Neutrophil (primary cell): ENCODE data around the gene DSCAM.

Experiments used
- H3K27ac ChIP-seq: fragments of 200-600 bp; sonication (generic); 2 replicates; pipeline ENCODE4 v1.5.1; 2016; ENCODE audit warnings: mild to moderate bottlenecking, moderate library complexity
- H3K27me3 ChIP-seq: fragments of 200-600 bp; sonication (generic); 2 replicates; pipeline ENCODE4 v1.6.0; 2016; ENCODE audit warnings: mild to moderate bottlenecking
- H3K36me3 ChIP-seq: fragments of 200-600 bp; sonication (generic); 2 replicates; pipeline ENCODE4 v1.5.1; 2017
- H3K4me1 ChIP-seq, 2 experiments: fragments of 200-600 bp in 1 of 2; sonication (generic) in 1 of 2; 1 replicate in 1 of 2; 2 replicates in 1 of 2; pipeline versions ENCODE4 v1.5.1 to v1.6.1; 2013 to 2016; ENCODE audit warnings: low read depth in 1 of 2, low read length in 1 of 2, mild to moderate bottlenecking in 1 of 2, moderate library complexity in 1 of 2; ENCODE audit not compliant: control insufficient read depth in 1 of 2, insufficient read depth in 1 of 2
- H3K4me3 ChIP-seq, 2 experiments: fragments of 200-600 bp in 1 of 2; sonication (generic) in 1 of 2; 1 replicate in 1 of 2; 2 replicates in 1 of 2; pipeline ENCODE4 v1.5.1; 2013 to 2016; ENCODE audit warnings: low read depth in 1 of 2, low read length in 1 of 2, mild to moderate bottlenecking in 1 of 2, moderate library complexity in 1 of 2
- H3K9me3 ChIP-seq: fragments of 200-600 bp; sonication (generic); 2 replicates; pipeline ENCODE4 v1.5.1; 2016
- CTCF ChIP-seq: fragments of 200-600 bp; sonication (generic); IDR thresholded peaks from 2 replicates; pipeline ENCODE4 v1.5.1; 2016; ENCODE audit warnings: antibody characterized with exemption

Gene DSCAM

GRCh38 chr21:40732253-40733023 lies 114.5 kb downstream of the DSCAM start:
- Histone ChIP-seq H3K27ac (no peak overlapping the region), H3K27me3 (no peaks in the 10 kb centered on the region), H3K4me3 (no peak overlapping the region), H3K9me3 (no peaks in the 10 kb centered on the region), H3K4me1 (no peaks in the 10 kb centered on the region), H3K36me3 (no peaks in the 10 kb centered on the region)
- TF ChIP-seq CTCF: no peak

- no peak for TF ChIP-seq CTCF
- H3K27ac ChIP-seq: no peak overlapping the region
- no peaks in the 10 kb centered on the region for H3K36me3 ChIP-seq
- H3K9me3 ChIP-seq: no peaks in the 10 kb centered on the region
- no peaks in the 10 kb centered on the region for H3K4me1 ChIP-seq
- H3K4me3 ChIP-seq: no peak overlapping the region
- H3K27me3 ChIP-seq: no peaks in the 10 kb centered on the region
These were observed 115.8 kb downstream of the DSCAM start for GRCh38 chr21:40731206-40731605.

GRCh38 chr21:40730426-40730800 lies 116.5 kb downstream of the DSCAM start:
- Histone ChIP-seq H3K4me1 (no peaks in the 10 kb centered on the region), H3K27ac (no peak overlapping the region), H3K36me3 (no peaks in the 10 kb centered on the region), H3K9me3 (no peaks in the 10 kb centered on the region), H3K4me3 (no peak overlapping the region), H3K27me3 (no peaks in the 10 kb centered on the region)
- no peak for TF ChIP-seq CTCF

GRCh38 chr21:40729761-40730425 lies 117.1 kb downstream of the DSCAM start:
- Histone ChIP-seq H3K4me1 (no peaks in the 10 kb centered on the region), H3K27ac (no peak overlapping the region), H3K27me3 (no peaks in the 10 kb centered on the region), H3K4me3 (no peak overlapping the region), H3K36me3 (no peaks in the 10 kb centered on the region), H3K9me3 (no peaks in the 10 kb centered on the region)
- no peak for TF ChIP-seq CTCF

GRCh38 chr21:40723966-40724365 lies 123.0 kb downstream of the DSCAM start:
- no peaks in the 10 kb centered on the region for H3K27me3 ChIP-seq

More at GRCh38 chr21:40723966-40724365, 123.0 kb downstream of the DSCAM start:
- Histone ChIP-seq H3K4me3 (no peak overlapping the region), H3K4me1 (no peaks in the 10 kb centered on the region), H3K9me3 (no peaks in the 10 kb centered on the region), H3K36me3 (no peaks in the 10 kb centered on the region), H3K27ac (no peak overlapping the region)
- no peak for TF ChIP-seq CTCF
